GM18873 (cell line): ENCODE measurements around the gene SPATA31E1.
"Not testable (repeated sequence)": the region's sequence is repeated elsewhere in the genome, so short reads cannot be mapped to it uniquely, and the experiment has no call there.

ENCODE experiments used
- ATAC-seq: cut with Tn5 transposase; IDR thresholded peaks from one replicate; pipeline ENCODE4 v1.9.1; 2021; ENCODE audit warnings: mild to moderate bottlenecking, moderate library complexity, moderate number of reproducible peaks; ENCODE audit not compliant: unreplicated experiment, low FRiP score

Gene SPATA31E1

DNA sequence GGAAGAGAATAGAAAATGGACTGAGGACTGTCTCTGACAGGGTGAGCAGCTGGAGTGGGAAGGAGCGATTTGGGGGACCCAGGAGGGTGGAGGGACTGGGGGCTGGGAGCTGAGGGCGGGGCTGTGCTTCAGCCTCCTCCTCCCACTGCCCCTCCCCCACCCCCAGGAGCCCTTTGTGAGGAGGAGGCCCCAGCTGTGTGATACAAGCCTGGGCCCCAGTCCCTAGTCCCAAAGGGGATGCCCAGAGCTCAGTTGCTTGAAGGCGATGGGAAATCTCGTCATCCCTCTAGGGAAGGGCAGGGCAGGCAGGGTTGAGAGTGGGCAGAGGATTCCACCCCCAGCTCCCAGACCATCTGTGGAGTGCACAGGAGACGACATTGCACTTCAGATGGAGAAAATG is at the start of gene SPATA31E1:
TSS of gene SPATA31E1 (plus strand) at position 251 of the 400 bp plus-strand sequence. CDS start at position 266, 15 bp downstream.
- no peak for ATAC-seq

- ATAC-seq: no peak
Observed at GRCh38 chr9:87834357-87834756, 48.3 kb upstream of the SPATA31E1 start.

GRCh38 chr9:87836536-87836935 is 46.1 kb upstream of the SPATA31E1 start:
- ATAC-seq: no peak

DNA sequence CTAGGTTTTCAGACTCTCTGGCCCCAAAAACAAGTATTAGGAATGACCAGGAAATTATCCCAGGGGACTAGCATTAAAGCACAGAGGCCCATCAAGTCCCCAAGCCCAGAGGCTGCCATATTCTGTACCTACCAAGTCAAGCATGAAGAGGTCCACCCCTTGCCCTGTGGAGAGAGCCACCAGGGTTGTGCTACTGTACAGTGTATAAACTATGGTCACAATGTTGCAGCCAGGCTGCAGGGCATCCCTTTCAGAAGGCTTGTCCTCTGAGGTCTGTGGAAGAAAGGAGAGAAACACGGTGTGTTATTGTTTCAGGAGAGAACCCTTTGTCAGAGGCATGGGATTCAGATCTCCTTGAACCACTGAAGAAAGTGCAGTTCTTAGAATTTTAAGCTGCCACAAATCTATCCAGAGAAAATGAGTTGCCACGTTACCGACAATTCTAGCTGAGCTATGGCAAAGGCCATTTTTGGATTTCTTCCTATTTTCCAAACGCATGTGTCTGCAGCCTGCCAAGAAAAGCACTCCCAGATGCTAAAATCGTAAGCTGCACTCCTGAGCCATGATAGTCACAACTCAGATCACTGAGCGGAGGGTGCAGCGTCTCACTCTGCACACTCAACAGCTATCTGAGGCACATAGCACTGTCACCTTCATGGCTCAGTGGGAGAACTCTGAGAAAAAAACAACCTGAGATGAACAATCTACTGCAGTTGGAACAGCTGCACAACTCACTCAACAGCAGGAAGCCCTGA is 45.5 kb upstream of the SPATA31E1 start:
- ATAC-seq: no peak

GRCh38 chr9:87840134-87840533 is 42.5 kb upstream of the SPATA31E1 start:
- no peak for ATAC-seq

GRCh38 chr9:87842878-87843585 is 39.6 kb upstream of the SPATA31E1 start:
- no peak for ATAC-seq

- no peak for ATAC-seq
Observed at GRCh38 chr9:87844506-87844905, 38.2 kb upstream of the SPATA31E1 start.

DNA sequence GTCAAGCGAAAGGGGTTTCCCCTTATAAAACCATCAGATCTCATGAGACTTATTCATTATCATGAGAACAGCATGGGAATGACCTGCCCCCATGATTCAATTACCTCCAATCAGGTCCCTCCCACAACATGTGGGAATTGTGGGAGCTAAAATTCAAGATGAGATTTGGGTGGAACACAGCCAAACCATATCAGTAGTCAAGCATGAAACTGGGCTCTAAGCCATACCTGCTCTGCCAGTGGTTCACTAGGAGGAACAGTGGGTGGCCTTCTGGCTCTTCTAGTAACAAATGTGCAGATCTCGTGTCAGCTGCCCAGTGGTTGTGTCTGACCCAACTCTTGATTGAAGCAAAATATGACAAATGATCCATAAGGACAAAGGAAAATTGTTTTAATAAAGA is 34.9 kb upstream of the SPATA31E1 start:
- not testable (repeated sequence) for ATAC-seq

GRCh38 chr9:87849144-87849758 is 33.4 kb upstream of the SPATA31E1 start:
- no peak for ATAC-seq

DNA sequence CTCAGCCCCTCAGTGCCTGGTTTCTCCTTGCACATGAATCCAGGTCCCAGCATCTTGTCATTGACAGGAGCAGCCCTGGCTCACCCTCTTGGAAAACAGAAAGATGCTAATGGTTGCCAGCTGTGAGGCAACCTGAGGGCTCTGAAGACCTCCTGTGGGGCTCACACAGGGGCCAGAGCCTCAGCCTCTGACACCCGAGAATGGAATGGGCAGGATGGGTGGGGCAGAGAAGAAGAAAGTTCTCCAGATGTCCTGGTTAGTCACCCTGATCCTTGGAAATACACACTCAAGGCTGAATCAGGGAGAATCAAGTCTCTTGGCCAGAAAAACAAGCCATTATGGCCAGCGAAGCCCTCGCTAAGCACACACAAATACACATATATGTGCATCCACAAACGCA is 32.3 kb upstream of the SPATA31E1 start:
- ATAC-seq: no peak

DNA sequence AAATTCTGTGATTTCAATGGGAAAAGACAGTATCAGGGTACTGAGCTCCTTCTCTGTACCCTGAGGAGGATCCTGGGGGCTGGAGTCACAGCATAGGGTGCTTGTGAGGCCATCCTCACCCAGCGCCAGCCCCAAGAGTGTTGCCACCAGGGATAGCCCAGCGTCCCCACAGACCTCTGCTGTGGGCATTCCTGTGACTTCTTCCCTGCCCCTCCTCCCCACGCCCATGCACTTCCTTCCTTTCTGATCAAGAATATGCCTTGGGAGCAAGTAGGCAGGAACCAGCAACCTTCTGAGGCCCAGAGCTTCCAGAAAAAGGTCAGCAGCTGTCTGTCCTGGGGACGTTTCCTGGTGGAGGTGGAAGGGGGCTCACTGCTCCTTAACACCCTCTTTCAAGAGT is 31.5 kb upstream of the SPATA31E1 start:
- ATAC-seq: not testable (repeated sequence)

DNA sequence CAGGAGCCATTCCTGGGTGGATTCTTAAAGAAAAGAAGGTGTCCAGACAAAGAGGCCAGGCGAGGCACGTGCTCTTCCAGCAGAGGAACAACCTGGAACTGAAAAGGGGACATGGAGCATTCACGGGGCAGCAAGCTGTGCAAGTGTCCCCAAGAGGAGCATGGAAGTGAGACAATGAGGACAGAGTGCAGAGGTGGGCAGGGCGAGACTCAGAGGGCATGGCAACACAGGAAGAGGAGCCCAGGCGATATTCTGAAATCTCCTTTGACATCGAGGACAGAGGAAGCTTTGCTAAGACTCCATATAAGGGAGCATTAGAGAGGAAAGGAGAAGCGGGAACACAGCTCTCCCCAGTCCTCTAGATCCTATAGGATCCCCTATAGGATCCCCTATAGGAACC is 29.4 kb upstream of the SPATA31E1 start:
- no peak for ATAC-seq

DNA sequence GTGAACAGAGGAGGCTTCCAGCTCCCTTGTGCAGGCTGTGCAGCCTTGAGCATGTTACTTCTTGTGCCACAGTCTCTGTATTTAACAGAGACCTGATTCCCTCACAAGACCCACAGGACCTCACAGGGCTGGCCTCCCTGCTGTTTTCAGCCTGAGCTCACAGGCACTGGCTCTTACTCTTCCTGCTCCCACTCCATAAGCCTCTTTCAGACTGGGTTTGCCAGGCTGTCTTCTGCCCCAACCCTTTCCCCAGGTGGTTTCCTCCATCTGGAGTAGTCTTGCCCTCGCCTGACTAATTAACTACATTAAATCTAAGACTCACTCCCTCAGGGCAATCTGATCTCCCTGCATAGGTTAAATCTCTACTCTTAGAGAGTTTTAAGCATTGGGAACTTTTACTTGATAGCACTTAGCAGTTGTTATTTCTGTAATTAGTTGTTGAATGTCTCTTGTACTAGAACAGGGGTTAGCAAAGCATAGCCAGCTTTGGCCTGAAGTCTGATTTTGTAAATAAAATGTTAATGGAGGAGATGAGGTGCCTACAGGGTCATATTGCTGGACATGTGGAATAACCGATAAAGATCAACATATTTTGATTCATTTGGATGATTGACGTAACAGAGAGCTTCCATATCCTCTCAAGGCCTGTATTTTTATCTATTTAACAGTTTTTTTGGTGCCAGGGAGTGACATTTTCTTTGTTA is 28.6 kb upstream of the SPATA31E1 start:
- no peak for ATAC-seq

DNA sequence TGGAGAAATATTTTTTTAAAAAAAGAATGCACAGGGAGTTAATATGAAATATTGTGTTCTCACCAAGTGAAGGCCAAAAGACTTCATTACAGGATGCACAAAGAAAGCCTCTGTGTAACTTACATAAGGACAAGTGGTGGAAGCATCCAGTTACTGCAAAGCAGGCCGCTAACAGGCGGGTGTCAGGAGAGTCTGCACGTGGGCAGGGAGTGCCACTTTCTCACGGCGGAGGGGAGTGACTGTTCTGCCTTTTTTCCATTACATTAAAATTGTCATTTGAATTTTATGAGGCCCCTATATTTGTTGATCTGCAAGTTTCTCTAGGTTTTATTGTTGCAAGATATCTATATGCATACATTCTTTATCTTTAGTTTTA is 28.1 kb upstream of the SPATA31E1 start:
- no peak for ATAC-seq

- ATAC-seq: no peak
Observed at GRCh38 chr9:87855061-87855460, 27.6 kb upstream of the SPATA31E1 start.

- no peak for ATAC-seq
Observed at GRCh38 chr9:87857141-87857947, 25.3 kb upstream of the SPATA31E1 start.

- no peak for ATAC-seq
Observed at GRCh38 chr9:87857948-87858335, 24.7 kb upstream of the SPATA31E1 start.

GRCh38 chr9:87859137-87859536 is 23.5 kb upstream of the SPATA31E1 start:
- ATAC-seq: no peak

GRCh38 chr9:87859786-87860185 is 22.9 kb upstream of the SPATA31E1 start:
- ATAC-seq: no peak

GRCh38 chr9:87861332-87861731 is 21.3 kb upstream of the SPATA31E1 start:
- no peak for ATAC-seq
